Prostate gland (tissue), 2 donors: ENCODE measurements around the gene LRRC4C. TPM values are rescaled to one million over a fixed set of nuclear protein-coding genes. Genes with fewer than 3 reads are reported as not detected.

ENCODE experiments used
- DNase-seq: peaks from one replicate; pipeline ENCODE4 v3.0.0-alpha.2; 2019; ENCODE audit warnings: low spot score
- H3K27ac ChIP-seq, 2 donors: fragments of 200-600 bp; sonication (generic); 2 replicates each; pipeline ENCODE4 v1.5.1; 2017 to 2019
- H3K27me3 ChIP-seq: fragments of 200-600 bp; sonication (generic); replicated peaks from 2 replicates; pipeline ENCODE4 v1.5.1; 2019; ENCODE audit not compliant: insufficient read depth
- H3K36me3 ChIP-seq, 2 donors: fragments of 200-600 bp; sonication (generic); 1 replicate in 1 of 2; 2 replicates in 1 of 2; pipeline versions ENCODE4 v1.5.1 to v1.8.1; 2017 to 2019
- H3K4me1 ChIP-seq: fragments of 200-600 bp; sonication (generic); replicated peaks from 2 replicates; pipeline ENCODE4 v1.5.1; 2019
- H3K4me3 ChIP-seq, 2 donors: fragments of 200-600 bp; sonication (generic); 2 replicates each; pipeline ENCODE4 v1.5.1; 2017 to 2019
- H3K9me3 ChIP-seq: fragments of 200-600 bp; sonication (generic); 2 replicates; pipeline ENCODE4 v1.5.1; 2017
- CTCF ChIP-seq, 4 experiments: fragments of 200-600 bp in 2 of 4; fragments of 450-650 bp in 2 of 4; sonication (generic) in 2 of 4; IDR thresholded peaks; 1 replicate in 3 of 4; 2 replicates in 1 of 4; pipeline ENCODE4 v1.5.1; 2016 to 2019; ENCODE audit warnings: antibody characterized with exemption in 4 of 4, mild to moderate bottlenecking in 2 of 4, moderate library complexity in 2 of 4
- POLR2A ChIP-seq: fragments of 450-650 bp; IDR thresholded peaks from one replicate; pipeline ENCODE4 v1.6.1; 2016; ENCODE audit warnings: antibody characterized with exemption, mild to moderate bottlenecking
- POLR2AphosphoS5 ChIP-seq: sonication (generic); formaldehyde crosslinking; IDR thresholded peaks from one replicate; pipeline ENCODE4 v1.6.1; 2017; ENCODE audit warnings: antibody characterized with exemption
- WGBS: methylation state at CpG from one replicate; pipeline ENCODE4 v1.1.5; 2018; 5-methylcytosine and 5-hydroxymethylcytosine counted together
- intact Hi-C: fragments of 100-400 bp; cut with DNase I; formaldehyde crosslinking; loops from one replicate; pipeline ENCODE4 v1.14.2; 2022
- total RNA-seq, 2 donors: library from RNA; depleted of rRNA; stranded (reverse); fragments of >200 nt; gene quantifications; one replicate each; pipeline ENCODE4 v1.1.0, GENCODE V29; 2016

LRRC4C gene
- total RNA-seq, 2 donors from 2014 or later = 0.28 TPM; not detected in 1

- H3K27me3 ChIP-seq = no peaks in the 10 kb centered on the region
- H3K9me3 ChIP-seq = no peaks in the 10 kb centered on the region
- H3K27ac ChIP-seq = no peak overlapping the region
- no peaks in the 10 kb centered on the region for H3K4me1 ChIP-seq
- no peak for TF ChIP-seq CTCF (IDR thresholded peaks at IDR 0.05)
- no peak for TF ChIP-seq POLR2A
- no peak for TF ChIP-seq POLR2AphosphoS5
- 72% methylated on average over 3 of the region's 3 CpGs for WGBS
- intact Hi-C loops = no loop called here
- DNase-seq = no peak
- H3K36me3 ChIP-seq = no peaks in the 10 kb centered on the region
- H3K4me3 ChIP-seq = no peak overlapping the region
Observed at GRCh38 chr11:40974186-40974795, 485.2 kb downstream of the LRRC4C start.

GRCh38 chr11:40958707-40959106, 500.7 kb downstream of the LRRC4C start:
- Histone ChIP-seq H3K27me3 (no peaks in the 10 kb centered on the region), H3K36me3 (no peaks in the 10 kb centered on the region), H3K4me1 (no peaks in the 10 kb centered on the region), H3K9me3 (no peaks in the 10 kb centered on the region), H3K4me3 (no peak overlapping the region), H3K27ac (no peak overlapping the region)
- TF ChIP-seq POLR2AphosphoS5 = no peak
- no peak for TF ChIP-seq CTCF (IDR thresholded peaks at IDR 0.05)
- TF ChIP-seq POLR2A = no peak
- intact Hi-C loops = no loop called here
- DNase-seq = no peak

GRCh38 chr11:40952479-40952878, 507.0 kb downstream of the LRRC4C start:
- Histone ChIP-seq H3K4me3 (no peak overlapping the region), H3K9me3 (no peaks in the 10 kb centered on the region), H3K27me3 (no peaks in the 10 kb centered on the region), H3K27ac (no peak overlapping the region), H3K4me1 (no peaks in the 10 kb centered on the region), H3K36me3 (no peaks in the 10 kb centered on the region)
- DNase-seq = no peak
- TF ChIP-seq CTCF (IDR thresholded peaks at IDR 0.05) = no peak
- no peak for TF ChIP-seq POLR2A
- TF ChIP-seq POLR2AphosphoS5 = no peak
- WGBS = 61% methylated on average over 1 of the region's 1 CpG
- intact Hi-C loops = no loop called here

GRCh38 chr11:40938002-40938401, 521.5 kb downstream of the LRRC4C start:
- TF ChIP-seq POLR2AphosphoS5 = no peak
- TF ChIP-seq POLR2A = no peak
- no peak for TF ChIP-seq CTCF (IDR thresholded peaks at IDR 0.05)
- 74% methylated on average over 4 of the region's 4 CpGs for WGBS
- Histone ChIP-seq H3K9me3 (no peaks in the 10 kb centered on the region), H3K4me1 (no peaks in the 10 kb centered on the region), H3K4me3 (no peak overlapping the region), H3K27ac (no peak overlapping the region), H3K36me3 (no peaks in the 10 kb centered on the region), H3K27me3 (no peaks in the 10 kb centered on the region)
- DNase-seq = no peak
- intact Hi-C loops = no loop called here

- H3K9me3 ChIP-seq = no peaks in the 10 kb centered on the region
- 75% methylated on average over 2 of the region's 2 CpGs for WGBS
- DNase-seq = no peak
Observed at GRCh38 chr11:40924915-40925314, 534.5 kb downstream of the LRRC4C start.

More at GRCh38 chr11:40924915-40925314, 534.5 kb downstream of the LRRC4C start:
- no peaks in the 10 kb centered on the region for H3K27me3 ChIP-seq
- H3K36me3 ChIP-seq = no peaks in the 10 kb centered on the region
- H3K4me1 ChIP-seq = no peaks in the 10 kb centered on the region
- no peak overlapping the region for H3K4me3 ChIP-seq
- intact Hi-C loops = no loop called here
- no peak overlapping the region for H3K27ac ChIP-seq
- TF ChIP-seq POLR2AphosphoS5 (no peak), CTCF (IDR thresholded peaks at IDR 0.05) (no peak), POLR2A (no peak)
